Coronary artery (tissue), 2 donors: ENCODE measurements around the gene ADM.

Experiments used
- DNase-seq: peaks from one replicate; pipeline ENCODE4 v3.0.0-alpha.2; 2017; ENCODE audit warnings: low spot score
- H3K27ac ChIP-seq, 2 donors: fragments of 200-600 bp; sonication (generic); one replicate each; pipeline ENCODE4 v1.5.1; 2016 to 2019
- H3K4me3 ChIP-seq: fragments of 200-600 bp; sonication (generic); 2 replicates; pipeline ENCODE4 v1.5.1; 2016; ENCODE audit warnings: mild to moderate bottlenecking, moderate library complexity
- TF ChIP-seq, protein P1 (sequence below): fragments of 200-600 bp; sonication (generic); IDR thresholded peaks from one replicate; pipeline ENCODE4 v1.5.1; 2019; ENCODE audit warnings: antibody characterized with exemption

ADM gene

DNA sequence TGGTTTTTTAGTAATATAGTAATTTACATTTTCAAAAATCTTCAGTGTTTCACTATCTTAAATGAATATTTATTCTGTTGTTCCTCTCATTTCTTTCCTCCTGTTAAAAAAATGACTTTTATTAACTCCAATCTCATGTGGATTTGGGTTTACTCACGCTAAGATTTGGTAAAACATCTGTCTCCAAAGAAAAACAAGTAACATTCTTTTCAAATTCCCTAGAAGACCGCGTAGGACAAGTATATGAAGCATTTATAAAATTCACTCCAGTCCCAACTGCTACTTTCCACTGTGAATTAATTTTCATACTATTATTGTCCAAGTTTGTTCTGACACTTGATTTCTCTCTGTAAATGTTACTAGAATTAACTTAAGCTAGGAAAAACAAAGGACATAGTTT is 37.1 kb upstream of the ADM start:
- DNase-seq, result no peak
- Histone ChIP-seq H3K27ac (no peak overlapping the region), H3K4me3 (no peak overlapping the region)
- TF ChIP-seq, protein P1, sequence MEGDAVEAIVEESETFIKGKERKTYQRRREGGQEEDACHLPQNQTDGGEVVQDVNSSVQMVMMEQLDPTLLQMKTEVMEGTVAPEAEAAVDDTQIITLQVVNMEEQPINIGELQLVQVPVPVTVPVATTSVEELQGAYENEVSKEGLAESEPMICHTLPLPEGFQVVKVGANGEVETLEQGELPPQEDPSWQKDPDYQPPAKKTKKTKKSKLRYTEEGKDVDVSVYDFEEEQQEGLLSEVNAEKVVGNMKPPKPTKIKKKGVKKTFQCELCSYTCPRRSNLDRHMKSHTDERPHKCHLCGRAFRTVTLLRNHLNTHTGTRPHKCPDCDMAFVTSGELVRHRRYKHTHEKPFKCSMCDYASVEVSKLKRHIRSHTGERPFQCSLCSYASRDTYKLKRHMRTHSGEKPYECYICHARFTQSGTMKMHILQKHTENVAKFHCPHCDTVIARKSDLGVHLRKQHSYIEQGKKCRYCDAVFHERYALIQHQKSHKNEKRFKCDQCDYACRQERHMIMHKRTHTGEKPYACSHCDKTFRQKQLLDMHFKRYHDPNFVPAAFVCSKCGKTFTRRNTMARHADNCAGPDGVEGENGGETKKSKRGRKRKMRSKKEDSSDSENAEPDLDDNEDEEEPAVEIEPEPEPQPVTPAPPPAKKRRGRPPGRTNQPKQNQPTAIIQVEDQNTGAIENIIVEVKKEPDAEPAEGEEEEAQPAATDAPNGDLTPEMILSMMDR, result no peak

DNA sequence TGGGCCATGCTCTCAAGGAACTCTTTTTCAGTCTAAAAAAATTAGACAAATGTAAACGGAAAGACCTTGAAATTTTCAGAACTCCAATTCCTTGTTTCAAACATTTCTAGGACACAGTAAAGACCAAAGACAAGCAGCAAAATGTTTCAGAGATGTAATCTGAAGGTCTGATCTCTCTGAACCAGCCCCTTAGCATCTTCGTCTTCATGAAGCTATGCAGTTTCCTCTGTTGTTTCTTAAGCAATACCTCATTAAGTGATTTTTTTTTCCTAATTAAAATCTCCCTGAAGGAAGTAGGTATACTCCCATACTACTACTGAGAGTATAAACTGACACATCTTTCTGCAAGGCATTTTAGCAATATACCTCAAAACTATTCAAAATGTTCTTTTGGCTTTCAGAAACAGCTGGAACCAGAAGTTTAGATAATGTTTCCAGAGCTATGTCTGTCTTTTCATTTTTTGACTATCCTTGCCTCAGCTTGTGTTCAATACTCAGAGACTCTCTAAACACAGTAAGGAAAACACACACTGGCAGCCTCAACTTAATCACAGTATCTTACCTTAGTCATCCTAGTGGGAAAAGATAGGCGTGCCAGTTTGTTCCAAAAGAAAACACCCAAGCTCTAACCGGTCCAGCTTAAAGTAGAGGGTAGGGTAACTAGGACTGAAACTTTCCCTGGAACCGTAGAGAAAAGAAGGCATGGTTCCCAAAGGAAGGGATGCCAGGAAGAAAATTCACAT is 36.0 kb upstream of the ADM start:
- no peak overlapping the region for H3K27ac ChIP-seq
- H3K4me3 ChIP-seq, result no peak overlapping the region
- TF ChIP-seq, protein P1, result no peak
- DNase-seq, result no peak

DNA sequence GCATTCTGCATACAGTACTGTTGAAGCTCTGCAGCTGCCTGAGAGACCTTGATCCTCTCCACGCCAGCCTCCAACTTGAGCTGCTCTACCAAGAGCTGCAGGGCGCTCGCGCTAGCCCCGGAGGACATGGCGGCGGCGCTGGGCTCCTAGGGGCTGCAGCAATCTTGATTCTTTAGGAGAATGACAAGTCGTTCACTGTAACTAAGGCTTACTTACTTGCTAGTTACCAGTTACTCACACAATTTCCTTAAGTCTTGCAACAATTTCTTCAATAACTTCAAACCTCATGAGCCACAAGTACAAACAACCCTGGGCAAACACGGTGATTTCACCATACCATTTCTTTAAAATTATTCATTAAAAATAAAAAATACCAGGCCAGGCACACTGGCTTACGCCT is 32.7 kb upstream of the ADM start:
- TF ChIP-seq, protein P1, result no peak
- Histone ChIP-seq H3K27ac (no peak overlapping the region), H3K4me3 (no peak overlapping the region)
- no peak for DNase-seq

DNA sequence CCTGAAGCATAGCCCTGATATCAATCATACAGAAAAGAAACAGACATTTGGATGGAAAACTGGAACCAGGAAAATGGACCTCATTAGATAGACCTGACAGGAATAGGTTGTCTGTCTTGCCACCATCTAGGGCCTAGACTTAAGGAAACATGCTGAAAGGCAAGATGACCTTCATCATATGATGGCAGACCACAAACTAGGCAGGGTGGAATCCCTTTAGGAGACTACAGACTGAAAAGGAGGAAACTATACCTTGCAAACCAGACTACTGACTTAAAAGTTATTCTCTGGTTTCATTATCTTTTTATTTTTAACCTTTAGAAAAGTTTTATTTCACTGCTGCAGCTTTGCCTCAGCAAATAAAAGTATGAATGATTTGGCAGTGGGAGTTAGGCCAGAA is 31.1 kb upstream of the ADM start:
- no peak for DNase-seq
- no peak overlapping the region for H3K4me3 ChIP-seq
- no peak overlapping the region for H3K27ac ChIP-seq
- TF ChIP-seq, protein P1, result no peak

DNA sequence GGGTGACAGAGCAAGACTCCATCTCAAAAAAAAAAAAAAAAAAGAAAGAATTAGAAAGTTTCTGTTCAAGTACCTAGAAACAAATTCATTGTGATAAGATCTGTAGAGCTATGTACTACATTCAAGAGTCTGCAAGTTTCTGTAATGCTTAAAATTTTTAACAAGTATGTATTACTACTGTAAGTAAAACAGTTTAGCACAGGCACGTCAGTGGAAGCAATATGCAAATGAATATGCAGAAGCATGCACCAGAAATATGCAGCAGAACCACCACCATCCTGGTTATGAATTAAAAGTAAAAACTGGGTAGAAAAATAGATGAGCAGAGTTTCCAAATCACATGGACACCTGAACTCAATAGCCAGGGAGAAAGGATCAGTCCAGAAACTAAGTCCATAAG is 30.1 kb upstream of the ADM start:
- Histone ChIP-seq H3K4me3 (no peak overlapping the region), H3K27ac (no peak overlapping the region)
- TF ChIP-seq, protein P1, result no peak
- no peak for DNase-seq

DNA sequence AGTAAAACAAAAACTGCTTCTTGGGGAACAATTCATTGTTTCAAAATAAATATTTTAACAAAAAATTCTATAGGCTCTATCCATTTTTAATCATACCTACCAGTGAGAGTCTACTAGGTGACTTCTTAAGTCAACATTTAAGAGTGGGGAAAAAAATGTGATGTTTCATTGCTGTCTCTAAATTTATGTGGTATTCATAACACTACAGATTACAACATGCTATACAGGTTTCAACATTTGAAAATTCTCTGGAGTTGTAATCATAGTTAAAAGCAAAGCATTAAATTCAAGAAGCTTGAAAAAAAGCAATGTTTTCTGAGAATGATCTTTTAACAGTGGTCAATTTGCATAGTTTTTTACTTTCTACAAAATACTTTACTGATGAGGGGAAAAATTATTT is 29.2 kb upstream of the ADM start:
- Histone ChIP-seq H3K27ac (no peak overlapping the region), H3K4me3 (no peak overlapping the region)
- TF ChIP-seq, protein P1, result no peak
- DNase-seq, result no peak

DNA sequence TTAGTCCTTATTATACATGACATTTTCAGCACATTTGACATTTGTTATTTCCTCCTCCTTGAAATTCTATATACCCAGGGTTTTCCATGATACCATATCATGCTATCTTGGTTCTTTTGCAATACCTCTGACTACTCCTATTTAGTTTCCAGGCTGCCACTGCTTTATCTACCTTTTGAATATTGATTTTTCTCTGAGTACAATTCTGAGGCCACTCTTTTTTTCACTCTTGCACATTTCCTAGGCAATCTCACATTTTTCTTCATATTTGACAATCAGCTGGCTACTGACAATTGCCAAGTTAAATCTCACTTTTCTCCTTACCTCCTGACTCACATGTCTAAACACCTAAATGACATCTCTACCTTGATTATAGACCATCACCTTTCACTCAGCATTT is 22.8 kb upstream of the ADM start:
- TF ChIP-seq, protein P1, result no peak
- H3K27ac ChIP-seq, result no peak overlapping the region
- no peak overlapping the region for H3K4me3 ChIP-seq
- DNase-seq, result no peak
